HPDE6-E6E7 (cell line): ENCODE measurements around the gene CDRT4.

Experiments
- DNase-seq: peaks from one replicate; pipeline ENCODE4 v3.0.0; 2011; ENCODE audit warnings: missing footprints; ENCODE audit errors: extremely low spot score

The CDRT4 gene

DNA sequence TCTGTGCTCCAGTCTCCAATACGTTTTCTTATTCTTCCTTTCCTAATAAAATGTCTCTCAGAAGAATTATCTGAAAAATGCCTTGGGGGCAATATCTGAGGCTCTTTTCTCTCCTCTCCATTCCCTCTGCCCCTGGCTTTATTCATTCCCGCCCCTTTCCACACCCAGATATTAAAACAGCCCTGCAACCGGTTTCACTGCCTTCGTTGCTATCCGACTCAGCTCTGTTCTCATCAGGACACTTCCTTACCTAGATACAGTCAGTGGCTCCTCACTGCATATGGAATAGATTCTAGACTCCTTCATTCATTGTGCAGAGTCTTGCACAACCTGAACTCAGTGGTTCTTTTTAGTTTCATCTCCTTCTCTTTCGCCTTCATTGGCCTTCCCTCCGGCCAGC is 74.0 kb downstream of the CDRT4 start:
- DNase-seq = no peak

DNA sequence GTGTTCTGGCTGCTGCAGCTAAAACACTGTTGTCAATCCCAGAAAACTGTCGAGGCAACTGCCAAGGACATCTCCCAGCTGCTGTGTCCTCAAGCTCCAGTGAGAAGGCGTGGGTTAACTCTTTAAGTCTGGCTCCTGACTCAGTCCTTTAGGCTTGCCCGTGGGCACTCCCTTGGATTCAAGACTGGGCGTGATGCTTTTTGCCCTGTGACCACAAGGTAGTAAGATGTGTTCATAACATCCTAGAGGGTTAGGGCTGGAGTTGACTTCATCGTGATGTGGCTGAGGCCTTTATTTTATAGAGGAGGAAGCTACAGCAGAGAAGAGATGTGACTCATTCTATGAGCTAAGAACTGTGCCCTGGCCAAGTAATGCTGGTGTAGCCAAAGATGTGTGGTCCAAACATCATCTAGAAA is 75.1 kb downstream of the CDRT4 start:
- peak; percentile 16 for DNase-seq

DNA sequence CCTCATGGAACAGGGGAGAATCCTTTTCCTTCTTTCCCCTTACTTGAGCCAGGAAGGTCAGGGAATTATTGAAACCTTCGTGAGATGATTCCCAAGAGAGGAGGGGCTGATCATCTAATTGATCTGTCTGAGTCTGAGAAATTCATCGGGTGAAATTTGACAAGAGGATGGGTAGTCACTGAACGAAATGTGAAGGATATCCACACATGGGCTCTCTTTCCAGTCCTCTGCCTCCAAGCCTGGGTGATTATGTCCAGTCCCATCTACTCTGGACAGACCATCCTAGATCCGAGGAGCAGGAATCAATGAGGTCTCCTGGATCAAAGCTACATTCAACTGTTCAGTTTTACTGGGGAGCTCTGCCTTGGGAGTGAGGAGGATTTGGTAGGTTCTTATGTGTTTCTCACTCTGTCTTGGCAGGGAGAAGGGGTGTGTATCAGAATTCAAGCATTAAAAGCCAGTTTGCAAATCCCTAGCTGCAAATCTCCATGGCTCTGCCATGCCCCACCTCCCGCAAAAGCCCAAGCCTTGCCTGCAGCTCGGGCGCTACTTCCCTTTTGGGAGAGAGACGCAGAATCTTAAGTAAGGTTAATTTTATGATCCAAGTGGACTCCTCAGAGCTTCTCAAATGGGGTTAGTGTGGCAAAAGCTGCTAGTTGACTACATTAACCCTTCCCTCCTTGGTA is 78.9 kb downstream of the CDRT4 start:
- no peak for DNase-seq

DNA sequence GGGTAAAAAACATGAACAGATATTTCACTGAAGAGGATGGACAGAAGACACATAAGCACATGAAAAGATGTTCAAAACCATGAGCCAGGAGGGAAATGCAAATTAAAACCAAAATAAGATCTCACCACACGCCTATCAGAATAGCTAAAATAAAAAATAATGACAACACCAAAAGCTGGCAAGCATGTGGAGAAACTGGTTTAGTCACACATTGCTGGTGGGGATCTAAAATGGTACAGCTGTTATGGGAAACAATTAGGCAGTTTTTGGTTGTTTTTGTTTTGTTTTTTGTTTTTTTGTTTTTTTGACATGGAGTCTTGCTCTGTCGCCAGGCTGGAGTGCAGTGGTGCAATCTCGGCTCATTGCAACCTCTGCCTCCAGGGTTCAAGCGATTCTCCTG is 81.3 kb downstream of the CDRT4 start:
- no peak for DNase-seq
